ENCODE results near the gene AMMECR1L.
"Not testable (repeated sequence)": the region's sequence is repeated elsewhere in the genome, so short reads cannot be mapped to it uniquely, and the experiment has no call there.

AMMECR1L gene

DNA sequence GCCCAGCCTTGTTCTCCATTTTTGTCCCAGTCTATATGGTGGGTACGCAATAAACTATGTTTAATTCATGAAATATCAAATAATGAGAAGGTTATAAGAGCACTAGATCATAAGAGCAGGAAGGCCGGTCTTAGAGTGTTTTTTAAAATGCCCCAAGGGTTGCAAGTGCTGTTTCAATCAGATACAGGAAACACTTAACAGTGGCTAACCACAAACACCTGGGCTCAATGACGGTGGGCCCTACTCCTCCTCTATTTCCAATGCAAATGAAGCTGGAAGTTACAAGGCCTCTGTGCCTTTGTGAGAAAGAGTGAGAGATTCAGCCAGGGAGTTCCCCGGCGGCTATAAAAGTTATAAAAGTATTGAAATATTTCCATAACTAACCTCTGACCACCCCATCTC lies 55.9 kb downstream of the AMMECR1L start:
- no peak for DNase-seq

DNA sequence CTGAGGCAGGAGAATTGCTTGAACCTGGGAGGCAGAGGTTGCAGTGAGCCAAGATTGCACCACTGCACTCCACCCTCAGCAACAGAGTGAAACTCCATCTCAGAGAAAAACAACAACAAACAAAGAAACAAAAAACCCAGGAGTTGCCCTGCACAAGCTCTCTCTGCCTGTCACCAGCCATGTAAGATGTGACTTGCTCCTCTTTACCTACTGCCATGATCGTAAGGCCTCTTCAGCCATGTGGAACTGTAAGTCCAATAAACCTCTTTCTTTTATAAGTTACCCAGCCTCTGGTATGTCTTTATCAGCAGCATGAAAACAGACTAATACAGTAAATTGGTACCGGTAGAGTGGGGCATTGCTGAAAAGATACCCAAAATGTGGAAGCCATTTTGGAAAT lies 59.0 kb downstream of the AMMECR1L start:
- not testable (repeated sequence) for DNase-seq

DNA sequence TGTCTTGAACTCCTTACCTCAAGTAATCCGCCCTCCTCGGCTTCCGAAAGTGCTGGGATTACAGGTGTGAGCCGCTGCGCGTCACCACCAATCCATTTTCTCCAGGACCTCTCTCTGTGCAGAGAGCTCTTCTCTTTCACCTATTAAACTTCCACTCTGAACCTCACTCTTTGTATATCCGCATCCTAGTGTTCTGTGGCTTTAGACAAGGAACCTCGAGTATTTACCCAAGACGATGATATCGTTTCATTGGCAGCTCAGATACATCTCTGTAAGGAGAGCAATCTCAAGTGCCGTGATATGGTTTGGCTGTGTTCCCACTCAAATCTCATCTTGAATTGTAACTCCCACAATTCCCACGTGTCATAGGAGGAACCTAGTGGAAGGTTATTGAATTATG lies 59.7 kb downstream of the AMMECR1L start:
- no peak for DNase-seq

DNA sequence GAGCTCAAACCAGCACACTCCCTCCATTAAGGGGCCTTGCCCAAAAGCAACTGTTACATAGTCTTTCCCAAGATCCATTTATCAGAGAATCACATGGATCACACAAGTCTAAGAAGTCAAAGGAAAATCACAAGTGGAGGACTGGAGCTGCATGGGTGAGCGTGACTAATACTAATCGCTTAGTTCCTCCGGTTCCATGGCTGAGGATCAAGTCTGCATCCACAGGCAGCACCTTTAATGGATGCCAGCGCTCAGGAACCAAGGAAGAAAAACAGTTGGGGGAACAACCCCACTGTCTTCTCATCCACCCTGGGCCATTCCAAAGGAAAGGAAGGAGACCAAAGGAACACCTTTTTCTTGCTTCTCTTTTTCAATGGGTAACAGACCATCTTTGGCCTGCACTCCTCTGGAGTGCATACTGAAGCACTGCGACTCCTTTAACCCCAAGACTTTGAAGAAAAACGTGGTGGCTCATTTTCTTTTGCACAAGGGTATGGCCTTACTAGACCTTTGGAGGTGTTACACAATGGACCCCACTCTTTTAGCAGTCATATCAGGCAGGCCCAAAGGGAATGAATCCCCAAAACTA lies 65.6 kb downstream of the AMMECR1L start:
- no peak for DNase-seq

DNA sequence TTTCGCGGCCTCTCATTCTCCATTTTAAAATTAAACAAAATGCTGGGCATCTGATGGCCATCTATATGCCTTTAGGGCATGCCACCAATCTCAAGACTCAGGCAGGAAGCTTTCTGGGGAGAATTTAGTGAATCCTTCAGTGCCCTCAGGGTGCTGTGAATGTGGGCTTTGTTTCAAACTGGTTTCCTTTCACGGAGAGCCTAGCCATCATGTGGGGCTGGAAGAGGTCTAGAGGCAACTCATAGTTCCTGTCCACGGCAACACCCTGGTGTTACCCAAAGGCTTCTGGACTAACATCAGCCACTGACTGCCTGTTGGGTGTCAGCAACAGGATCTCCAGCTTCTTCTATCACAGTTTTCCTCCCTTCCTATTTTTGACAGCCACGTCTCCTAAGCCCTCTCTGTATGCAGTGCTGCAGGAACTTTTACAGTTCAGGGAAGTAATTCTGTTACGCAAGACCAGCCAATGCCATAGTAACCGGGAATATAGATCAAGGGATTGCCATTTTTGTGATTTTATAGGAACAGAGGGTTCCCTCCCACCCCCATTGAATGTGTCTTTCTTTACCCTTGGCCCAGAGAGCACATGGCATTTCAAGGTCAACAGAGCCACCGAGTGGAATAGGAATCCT lies 66.8 kb downstream of the AMMECR1L start:
- DNase-seq = no peak

DNA sequence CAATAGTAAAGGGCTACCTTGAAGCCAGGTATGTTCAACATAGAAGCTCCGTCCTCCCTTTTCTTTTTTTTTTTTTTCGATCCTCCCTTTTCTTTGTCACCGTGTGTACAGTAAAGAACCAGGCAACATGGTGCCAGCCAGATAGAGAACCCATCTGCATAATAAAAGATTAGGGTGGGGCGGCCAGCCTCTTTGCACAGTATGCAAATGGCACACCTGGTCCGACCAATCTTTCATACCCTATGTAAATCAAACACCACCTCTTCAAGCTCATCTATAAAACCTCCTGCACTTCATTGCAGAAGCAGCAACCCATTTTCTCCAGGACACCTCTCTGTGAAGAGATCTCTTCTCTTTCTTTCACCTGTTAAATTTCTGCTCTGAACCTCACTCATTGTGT lies 67.5 kb downstream of the AMMECR1L start:
- no peak for DNase-seq

DNA sequence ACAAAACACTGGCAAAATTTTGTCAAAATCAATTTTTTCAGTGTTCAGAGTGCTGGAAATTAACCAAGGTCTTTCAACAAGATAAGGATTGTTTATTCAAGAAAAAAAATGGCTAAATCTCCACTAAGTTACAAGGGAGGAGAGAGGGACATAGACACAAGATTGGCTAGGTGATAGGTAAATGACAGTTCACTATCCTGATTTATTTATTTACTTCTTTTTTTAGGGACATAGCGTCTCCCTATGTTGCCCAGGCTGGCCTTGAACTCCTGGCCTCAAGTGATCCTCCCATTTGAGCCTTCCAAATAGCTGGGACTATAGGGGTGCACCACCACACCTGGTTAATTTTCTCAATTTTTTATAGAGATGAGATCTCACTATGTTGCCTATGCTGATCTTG lies 71.1 kb downstream of the AMMECR1L start:
- DNase-seq = no peak

DNA sequence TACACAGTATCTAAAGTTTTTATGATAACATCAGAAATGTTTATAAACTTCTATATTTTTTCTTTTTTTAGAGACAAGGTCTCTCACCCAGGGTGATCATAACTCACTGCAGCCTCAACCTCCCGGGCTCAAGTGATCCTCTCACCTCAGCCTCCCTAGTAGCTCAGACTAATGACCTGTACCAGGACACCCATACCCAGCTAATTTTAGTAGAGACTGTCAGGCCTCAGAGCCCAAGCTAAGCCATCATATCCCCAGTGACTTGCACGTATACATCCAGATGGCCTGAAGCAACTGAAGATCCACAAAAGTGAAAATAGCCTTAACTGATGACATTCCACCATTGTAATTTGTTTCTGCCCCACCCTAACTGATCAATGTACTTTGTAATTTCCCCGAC lies 73.3 kb downstream of the AMMECR1L start:
- DNase-seq = not testable (repeated sequence)
